Lower lobe of right lung (tissue), 2 donors: ENCODE measurements around the gene OPALIN. TPM values are rescaled to one million over a fixed set of nuclear protein-coding genes. Genes with fewer than 3 reads are reported as not detected.

Experiments
- ATAC-seq, 2 donors: fragments of 200-7000 bp; cut with Tn5 transposase; one replicate each; pipeline ENCODE4 v1.9.1; 2020 to 2022; ENCODE audit warnings: mild to moderate bottlenecking in 2 of 2, moderate library complexity in 2 of 2
- DNase-seq: peaks from one replicate; pipeline ENCODE4 v3.0.0-alpha.2; 2020
- H3K27ac ChIP-seq: fragments of 200-600 bp; one replicate; pipeline ENCODE4 v1.8.0; 2022
- H3K27me3 ChIP-seq: fragments of 200-600 bp; one replicate; pipeline ENCODE4 v1.8.0; 2022; ENCODE audit warnings: low read depth
- H3K36me3 ChIP-seq: fragments of 200-600 bp; one replicate; pipeline ENCODE4 v1.8.0; 2022; ENCODE audit warnings: mild to moderate bottlenecking
- H3K4me1 ChIP-seq: fragments of 200-600 bp; one replicate; pipeline ENCODE4 v1.8.0; 2022
- H3K4me3 ChIP-seq: fragments of 200-600 bp; one replicate; pipeline ENCODE4 v1.8.0; 2022; ENCODE audit warnings: mild to moderate bottlenecking
- H3K9me3 ChIP-seq: fragments of 200-600 bp; one replicate; pipeline ENCODE4 v1.8.0; 2022
- CTCF ChIP-seq: fragments of 200-600 bp; IDR thresholded peaks from one replicate; pipeline ENCODE4 v1.8.0; 2022; ENCODE audit warnings: antibody characterized with exemption, mild to moderate bottlenecking
- intact Hi-C: fragments of 100-400 bp; cut with DNase I; formaldehyde crosslinking; loops from one replicate; pipeline ENCODE4 v1.11.0; 2022
- total RNA-seq: library from RNA; stranded (reverse); fragmentation: NEBNext Ultra II Directional; extraction: Animal tissue kit (Norgen Biotek cat#: 25700); gene quantifications from one replicate; pipeline ENCODE4 v1.2.1, GENCODE V29; 2021
- donor health status: DM: no; HTN: yes; CAD: no; lungs with severe emphysema.

Gene OPALIN
- total RNA-seq, 1 donor from 2014 or later: not detected

- no peaks in the 10 kb centered on the region for H3K9me3 ChIP-seq
- intact Hi-C loops: no loop called here
- DNase-seq (no peak), ATAC-seq (no peak)
- peaks cover 5% of the 10 kb centered on the region for H3K27me3 ChIP-seq
- no peak overlapping the region for H3K27ac ChIP-seq
- H3K4me1 ChIP-seq: no peaks in the 10 kb centered on the region
- no peak overlapping the region for H3K4me3 ChIP-seq
- H3K36me3 ChIP-seq: no peaks in the 10 kb centered on the region
- no peak for TF ChIP-seq CTCF
Measured at GRCh38 chr10:96337106-96337505, 21.7 kb downstream of the OPALIN start.

GRCh38 chr10:96334616-96335526 lies 23.9 kb downstream of the OPALIN start:
- no peak overlapping the region for H3K4me3 ChIP-seq
- no peak for DNase-seq
- H3K36me3 ChIP-seq: no peaks in the 10 kb centered on the region
- H3K9me3 ChIP-seq: no peaks in the 10 kb centered on the region
- H3K4me1 ChIP-seq: no peaks in the 10 kb centered on the region
- TF ChIP-seq CTCF: peak; percentile 74
- no peak overlapping the region for H3K27ac ChIP-seq
- peaks cover 5% of the 10 kb centered on the region for H3K27me3 ChIP-seq
- intact Hi-C loops: no loop called here
- ATAC-seq: peak; percentile 59 to 63

- peaks cover 5% of the 10 kb centered on the region for H3K27me3 ChIP-seq
- intact Hi-C loops: no loop called here
- H3K36me3 ChIP-seq: no peaks in the 10 kb centered on the region
- no peaks in the 10 kb centered on the region for H3K4me1 ChIP-seq
- H3K9me3 ChIP-seq: no peaks in the 10 kb centered on the region
- no peak overlapping the region for H3K27ac ChIP-seq
- DNase-seq (no peak), ATAC-seq (no peak)
- no peak for TF ChIP-seq CTCF
- H3K4me3 ChIP-seq: no peak overlapping the region
Measured at GRCh38 chr10:96333101-96333500, 25.7 kb downstream of the OPALIN start.

- H3K27ac ChIP-seq: no peak overlapping the region
- no peaks in the 10 kb centered on the region for H3K36me3 ChIP-seq
- intact Hi-C loops: no loop called here
- H3K9me3 ChIP-seq: no peaks in the 10 kb centered on the region
- DNase-seq (no peak), ATAC-seq (no peak)
- no peaks in the 10 kb centered on the region for H3K27me3 ChIP-seq
- no peak for TF ChIP-seq CTCF
- no peaks in the 10 kb centered on the region for H3K4me1 ChIP-seq
- H3K4me3 ChIP-seq: no peak overlapping the region
Measured at GRCh38 chr10:96327462-96327861, 31.3 kb downstream of the OPALIN start.

DNA sequence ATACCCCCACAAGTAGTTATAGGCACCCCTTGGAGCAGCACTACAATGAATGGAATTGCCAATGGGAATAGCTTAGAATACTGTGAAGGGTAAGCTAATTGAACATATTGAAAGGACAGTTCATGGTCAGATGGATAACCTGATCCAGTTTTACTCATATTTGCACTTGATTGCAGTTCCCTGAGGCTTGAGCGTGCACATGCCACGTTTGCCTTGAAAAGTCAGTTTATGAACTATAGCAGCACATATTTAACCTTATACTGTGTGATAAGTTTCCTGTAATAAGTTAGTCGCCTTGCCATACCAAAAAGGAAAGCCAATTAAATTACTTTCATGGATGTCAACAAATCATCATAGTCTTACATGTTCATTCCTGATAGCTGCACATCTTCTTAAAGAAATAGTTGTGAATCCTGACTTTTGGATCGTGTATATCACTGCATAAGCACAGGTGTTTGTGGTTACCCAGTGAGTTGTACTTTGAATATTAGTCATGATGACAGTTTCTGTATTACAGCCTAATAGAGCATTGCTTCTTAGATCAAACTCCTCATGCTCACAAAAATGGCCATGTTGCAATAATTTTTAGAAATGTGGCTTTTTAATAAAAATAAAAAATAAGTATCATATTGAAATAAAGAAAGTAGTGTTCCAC lies 33.0 kb downstream of the OPALIN start:
- H3K27me3 ChIP-seq: no peaks in the 10 kb centered on the region
- no peak for ATAC-seq
- no peak overlapping the region for H3K4me3 ChIP-seq
- H3K4me1 ChIP-seq: no peaks in the 10 kb centered on the region
- TF ChIP-seq CTCF: no peak
- intact Hi-C loops: no loop called here
- no peak overlapping the region for H3K27ac ChIP-seq
- no peaks in the 10 kb centered on the region for H3K36me3 ChIP-seq
- no peak for DNase-seq
- no peaks in the 10 kb centered on the region for H3K9me3 ChIP-seq
